Uterus (tissue), 2 donors: ENCODE measurements around the gene RESF1.

Source experiments
- POLR2A ChIP-seq, 2 donors: fragments of 450-650 bp; IDR thresholded peaks; one replicate each; pipeline ENCODE4 v1.6.1; 2016; ENCODE audit warnings: antibody characterized with exemption in 2 of 2, mild to moderate bottlenecking in 1 of 2, moderate library complexity in 1 of 2
- TF ChIP-seq, protein P1 (sequence below), 4 experiments: fragments of 200-600 bp in 2 of 4; fragments of 450-650 bp in 2 of 4; sonication (generic) in 2 of 4; IDR thresholded peaks; one replicate each; pipeline ENCODE4 v1.5.1; 2016 to 2019; ENCODE audit warnings: antibody characterized with exemption in 4 of 4, mild to moderate bottlenecking in 2 of 4, moderate library complexity in 1 of 4

GRCh38 chr12:32000373-32001005 lies 41.3 kb downstream of the RESF1 start:
- TF ChIP-seq, protein P1, sequence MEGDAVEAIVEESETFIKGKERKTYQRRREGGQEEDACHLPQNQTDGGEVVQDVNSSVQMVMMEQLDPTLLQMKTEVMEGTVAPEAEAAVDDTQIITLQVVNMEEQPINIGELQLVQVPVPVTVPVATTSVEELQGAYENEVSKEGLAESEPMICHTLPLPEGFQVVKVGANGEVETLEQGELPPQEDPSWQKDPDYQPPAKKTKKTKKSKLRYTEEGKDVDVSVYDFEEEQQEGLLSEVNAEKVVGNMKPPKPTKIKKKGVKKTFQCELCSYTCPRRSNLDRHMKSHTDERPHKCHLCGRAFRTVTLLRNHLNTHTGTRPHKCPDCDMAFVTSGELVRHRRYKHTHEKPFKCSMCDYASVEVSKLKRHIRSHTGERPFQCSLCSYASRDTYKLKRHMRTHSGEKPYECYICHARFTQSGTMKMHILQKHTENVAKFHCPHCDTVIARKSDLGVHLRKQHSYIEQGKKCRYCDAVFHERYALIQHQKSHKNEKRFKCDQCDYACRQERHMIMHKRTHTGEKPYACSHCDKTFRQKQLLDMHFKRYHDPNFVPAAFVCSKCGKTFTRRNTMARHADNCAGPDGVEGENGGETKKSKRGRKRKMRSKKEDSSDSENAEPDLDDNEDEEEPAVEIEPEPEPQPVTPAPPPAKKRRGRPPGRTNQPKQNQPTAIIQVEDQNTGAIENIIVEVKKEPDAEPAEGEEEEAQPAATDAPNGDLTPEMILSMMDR (IDR thresholded peaks at IDR 0.05) = no peak
- TF ChIP-seq POLR2A (IDR thresholded peaks at IDR 0.05) = no peak
